NCI-H2171 (cell line): Measurements from ENCODE around the gene ZNF576.
A peak's percentile ranks its signal among the peaks of the same experiment; 100 is the strongest.
"Not testable (repeated sequence)": the region's sequence is repeated elsewhere in the genome, so short reads cannot be mapped to it uniquely, and the experiment has no call there.

ENCODE experiments used
- DNase-seq: peaks from one replicate; lab custom pipeline; 2025; lab: John Stamatoyannopoulos, UW

The ZNF576 gene

GRCh38 chr19:43626838-43627237 lies 30.4 kb downstream of the ZNF576 start:
- DNase-seq = no peak

- DNase-seq = no peak
Measured at GRCh38 chr19:43628646-43629326, 32.4 kb downstream of the ZNF576 start.

GRCh38 chr19:43631491-43631890 lies 35.1 kb downstream of the ZNF576 start:
- DNase-seq = no peak

- DNase-seq = no peak
Measured at GRCh38 chr19:43633520-43633919, 37.1 kb downstream of the ZNF576 start.

- no peak for DNase-seq
Measured at GRCh38 chr19:43634068-43634467, 37.7 kb downstream of the ZNF576 start.

- DNase-seq = no peak
Measured at GRCh38 chr19:43634506-43634871, 38.1 kb downstream of the ZNF576 start.

GRCh38 chr19:43634872-43635560 lies 38.6 kb downstream of the ZNF576 start:
- no peak for DNase-seq

GRCh38 chr19:43635561-43635940 lies 39.2 kb downstream of the ZNF576 start:
- DNase-seq = not testable (repeated sequence)

GRCh38 chr19:43636121-43636683 lies 39.8 kb downstream of the ZNF576 start:
- DNase-seq = no peak

- no peak for DNase-seq
Measured at GRCh38 chr19:43638214-43638994, 42.0 kb downstream of the ZNF576 start.

- no peak for DNase-seq
Measured at GRCh38 chr19:43638995-43639518, 42.7 kb downstream of the ZNF576 start.

- peak; percentile 65 for DNase-seq
Measured at GRCh38 chr19:43639519-43640423, 43.4 kb downstream of the ZNF576 start, which contains the start of gene CADM4. CADM4 (minus strand) TSS chr19:43639850; CDS start chr19:43639790, 60 bp downstream.

- no peak for DNase-seq
Measured at GRCh38 chr19:43640424-43640757, 44.0 kb downstream of the ZNF576 start.

GRCh38 chr19:43641333-43641732 lies 44.9 kb downstream of the ZNF576 start:
- no peak for DNase-seq

GRCh38 chr19:43642531-43642930 lies 46.1 kb downstream of the ZNF576 start:
- DNase-seq = no peak

GRCh38 chr19:43643326-43643725 lies 46.9 kb downstream of the ZNF576 start:
- no peak for DNase-seq

- DNase-seq = no peak
Measured at GRCh38 chr19:43644181-43644580, 47.8 kb downstream of the ZNF576 start.

GRCh38 chr19:43648633-43649032 lies 52.2 kb downstream of the ZNF576 start:
- DNase-seq = no peak

GRCh38 chr19:43649514-43649913 lies 53.1 kb downstream of the ZNF576 start:
- no peak for DNase-seq

GRCh38 chr19:43650276-43650675 lies 53.9 kb downstream of the ZNF576 start:
- not testable (repeated sequence) for DNase-seq
